K562 (cell line): ENCODE measurements around the gene PRRC2A. TPM values are rescaled to one million over a fixed set of nuclear protein-coding genes. Genes with fewer than 3 reads are reported as not detected.
A peak's percentile ranks its signal among the peaks of the same experiment; 100 is the strongest.

Source experiments
- BRD9 ChIP-seq: fragments of 450-650 bp; IDR thresholded peaks from 2 replicates; pipeline ENCODE4 v1.6.1; 2018; ENCODE audit warnings: low read depth; ENCODE audit not compliant: partially characterized antibody
- BRF1 ChIP-seq: IDR thresholded peaks from 3 replicates; pipeline ENCODE4 v1.6.1; 2011; ENCODE audit warnings: borderline replicate concordance, mild to moderate bottlenecking; ENCODE audit not compliant: insufficient read length; ENCODE audit errors: extremely low read depth
- CBX8 ChIP-seq: fragments of 200-600 bp; sonication (generic); IDR thresholded peaks from 2 replicates; pipeline ENCODE4 v1.6.1; 2012; ENCODE audit warnings: borderline replicate concordance, mixed run types, low read depth, mild to moderate bottlenecking, moderate library complexity, mixed read lengths, low read length, control low read depth, inconsistent platforms; ENCODE audit not compliant: poor library complexity, severe bottlenecking; ENCODE audit errors: extremely low read depth
- HMGN3 ChIP-seq: IDR thresholded peaks from 2 replicates; pipeline ENCODE4 v1.6.1; 2011; ENCODE audit warnings: borderline replicate concordance, low read depth, mild to moderate bottlenecking, mixed read lengths, low read length; ENCODE audit not compliant: insufficient read length; ENCODE audit errors: extremely low read depth
- NFE2L1 ChIP-seq: fragments of 450-650 bp; IDR thresholded peaks from 2 replicates; pipeline ENCODE4 v1.6.1; 2016; ENCODE audit warnings: missing genetic modification characterization, low read depth, mild to moderate bottlenecking, missing compliant biosample characterization, moderate library complexity, borderline replicate concordance
- NONO ChIP-seq, 2 experiments: fragments of 200-400 bp in 1 of 2; fragments of 450-650 bp in 1 of 2; formaldehyde crosslinking in 1 of 2; IDR thresholded peaks; 2 replicates each; pipeline ENCODE4 v1.6.1; 2017; ENCODE audit warnings: low read depth in 2 of 2, mild to moderate bottlenecking in 2 of 2, moderate library complexity in 2 of 2, low read length in 1 of 2
- PRPF4 ChIP-seq: fragments of 200-400 bp; formaldehyde crosslinking; IDR thresholded peaks from one replicate; pipeline ENCODE4 v1.6.1; 2017; ENCODE audit warnings: low read length, low read depth, mild to moderate bottlenecking; ENCODE audit not compliant: insufficient read depth, poor library complexity, severe bottlenecking
- RCOR1 ChIP-seq, 2 experiments: IDR thresholded peaks; 2 replicates each; pipeline ENCODE4 v1.6.1; 2012; ENCODE audit warnings: low read depth in 2 of 2, low read length in 2 of 2, borderline replicate concordance in 1 of 2, improper control_type of control experiment in 1 of 2
- RFX5 ChIP-seq: IDR thresholded peaks from 2 replicates; pipeline ENCODE4 v1.6.1; 2011; ENCODE audit warnings: low read depth, mild to moderate bottlenecking, improper control_type of control experiment, low read length
- SMARCA4 ChIP-seq: fragments of 450-650 bp; IDR thresholded peaks from 2 replicates; pipeline ENCODE4 v1.6.1; 2016
- TEAD4 ChIP-seq, 2 experiments: sonication (generic) in 1 of 2; formaldehyde crosslinking in 1 of 2; IDR thresholded peaks; 2 replicates each; pipeline versions ENCODE4 v1.6.1 to v1.8.0; 2012 to 2022; ENCODE audit warnings: borderline replicate concordance in 1 of 2, inconsistent platforms in 1 of 2, low read length in 1 of 2, mild to moderate bottlenecking in 1 of 2, missing genetic modification reagents in 1 of 2
- ZBTB8A ChIP-seq: fragments of 450-650 bp; IDR thresholded peaks from 2 replicates; pipeline ENCODE4 v1.6.1; 2018; ENCODE audit warnings: mild to moderate bottlenecking, moderate library complexity; ENCODE audit not compliant: partially characterized antibody
- ZNF212 ChIP-seq: fragments of 450-650 bp; formaldehyde crosslinking; IDR thresholded peaks from 2 replicates; pipeline ENCODE4 v1.4.0; 2020; ENCODE audit warnings: mild to moderate bottlenecking
- ZNF445 ChIP-seq: fragments of 250-450 bp; sonication (Bioruptor Pico); IDR thresholded peaks from 2 replicates; pipeline ENCODE4 v1.4.0; 2020; ENCODE audit warnings: low read depth, mild to moderate bottlenecking, moderate library complexity
- polyA plus RNA-seq, 8 experiments: library from polyadenylated mRNA; depleted of rRNA in 4 of 8; stranded (reverse) in 5 of 8; unstranded in 3 of 8; fragments of >200 nt; fragmentation: Nextera tagmentation in 2 of 8; fragmentation: Illumina TruSeq in 1 of 8; extraction: Ambion mirVana in 2 of 8; extraction: Trizol in 1 of 8; gene quantifications; 2 replicates each; pipeline versions ENCODE4 v1.2.1 to v1.2.3, GENCODE V29; 2011 to 2014; ENCODE audit warnings: inconsistent platforms in 1 of 8, missing spikeins in 1 of 8
- total RNA-seq, 7 experiments: library from RNA; depleted of rRNA in 6 of 7; stranded (reverse); fragments of >200 nt in 6 of 7; fragmentation: Illumina TruSeq in 2 of 7; extraction: Trizol in 2 of 7; gene quantifications; 2 replicates each; pipeline versions ENCODE4 v1.2.1 to v1.2.3, GENCODE V29; 2011 to 2021; ENCODE audit warnings: low replicate concordance in 1 of 7
- TF ChIP-seq, protein P1 (sequence below): fragments of 200-600 bp; sonication (generic); IDR thresholded peaks from one replicate; pipeline ENCODE4 v1.6.1; 2012; ENCODE audit warnings: mild to moderate bottlenecking, low read depth, low read length, inconsistent platforms

The PRRC2A gene
- total and polyA plus RNA-seq, 9 of the 15 experiments (the other 6 are each of a cell fraction or from before 2014, with no cell fraction given): 1.0 to 332 (median 63.0) TPM

DNA sequence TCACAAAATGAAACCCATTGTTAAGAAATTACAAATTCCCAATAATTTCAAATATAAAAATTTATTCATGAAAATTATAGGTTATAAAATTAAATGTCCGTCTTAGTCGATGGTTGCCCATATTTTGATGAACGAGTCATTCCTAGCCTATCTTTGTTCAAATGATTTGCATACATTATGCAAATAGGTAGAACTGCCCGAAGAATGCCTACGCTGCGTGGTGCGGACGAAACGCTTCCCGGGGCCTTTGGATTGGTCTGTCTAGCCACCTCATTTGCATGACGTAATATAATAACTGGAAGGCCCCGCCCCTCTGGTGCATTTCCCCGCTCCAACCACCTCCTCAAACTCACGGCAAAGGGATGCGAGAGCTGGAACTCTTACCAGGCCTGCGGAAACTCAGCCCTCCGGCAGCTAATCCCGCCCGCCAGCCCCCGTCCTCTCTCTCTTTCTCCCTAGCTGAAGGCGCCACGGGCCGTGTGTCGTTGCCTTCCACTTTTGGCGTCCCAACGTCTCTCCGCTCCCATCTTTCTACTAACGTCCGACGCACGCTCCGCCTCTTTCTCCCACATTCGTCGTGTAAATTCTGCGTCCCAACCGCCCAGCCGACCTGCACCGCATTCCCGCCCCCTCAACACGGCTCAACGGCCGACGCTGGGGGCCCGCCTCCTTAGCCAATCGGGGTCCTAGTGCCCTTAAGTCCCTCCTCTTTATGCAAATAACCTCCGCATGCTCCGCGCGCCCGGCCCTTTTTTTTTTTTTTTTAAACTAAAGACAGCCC is 520 bp upstream of the PRRC2A start (continued):
- TF ChIP-seq, protein P1, sequence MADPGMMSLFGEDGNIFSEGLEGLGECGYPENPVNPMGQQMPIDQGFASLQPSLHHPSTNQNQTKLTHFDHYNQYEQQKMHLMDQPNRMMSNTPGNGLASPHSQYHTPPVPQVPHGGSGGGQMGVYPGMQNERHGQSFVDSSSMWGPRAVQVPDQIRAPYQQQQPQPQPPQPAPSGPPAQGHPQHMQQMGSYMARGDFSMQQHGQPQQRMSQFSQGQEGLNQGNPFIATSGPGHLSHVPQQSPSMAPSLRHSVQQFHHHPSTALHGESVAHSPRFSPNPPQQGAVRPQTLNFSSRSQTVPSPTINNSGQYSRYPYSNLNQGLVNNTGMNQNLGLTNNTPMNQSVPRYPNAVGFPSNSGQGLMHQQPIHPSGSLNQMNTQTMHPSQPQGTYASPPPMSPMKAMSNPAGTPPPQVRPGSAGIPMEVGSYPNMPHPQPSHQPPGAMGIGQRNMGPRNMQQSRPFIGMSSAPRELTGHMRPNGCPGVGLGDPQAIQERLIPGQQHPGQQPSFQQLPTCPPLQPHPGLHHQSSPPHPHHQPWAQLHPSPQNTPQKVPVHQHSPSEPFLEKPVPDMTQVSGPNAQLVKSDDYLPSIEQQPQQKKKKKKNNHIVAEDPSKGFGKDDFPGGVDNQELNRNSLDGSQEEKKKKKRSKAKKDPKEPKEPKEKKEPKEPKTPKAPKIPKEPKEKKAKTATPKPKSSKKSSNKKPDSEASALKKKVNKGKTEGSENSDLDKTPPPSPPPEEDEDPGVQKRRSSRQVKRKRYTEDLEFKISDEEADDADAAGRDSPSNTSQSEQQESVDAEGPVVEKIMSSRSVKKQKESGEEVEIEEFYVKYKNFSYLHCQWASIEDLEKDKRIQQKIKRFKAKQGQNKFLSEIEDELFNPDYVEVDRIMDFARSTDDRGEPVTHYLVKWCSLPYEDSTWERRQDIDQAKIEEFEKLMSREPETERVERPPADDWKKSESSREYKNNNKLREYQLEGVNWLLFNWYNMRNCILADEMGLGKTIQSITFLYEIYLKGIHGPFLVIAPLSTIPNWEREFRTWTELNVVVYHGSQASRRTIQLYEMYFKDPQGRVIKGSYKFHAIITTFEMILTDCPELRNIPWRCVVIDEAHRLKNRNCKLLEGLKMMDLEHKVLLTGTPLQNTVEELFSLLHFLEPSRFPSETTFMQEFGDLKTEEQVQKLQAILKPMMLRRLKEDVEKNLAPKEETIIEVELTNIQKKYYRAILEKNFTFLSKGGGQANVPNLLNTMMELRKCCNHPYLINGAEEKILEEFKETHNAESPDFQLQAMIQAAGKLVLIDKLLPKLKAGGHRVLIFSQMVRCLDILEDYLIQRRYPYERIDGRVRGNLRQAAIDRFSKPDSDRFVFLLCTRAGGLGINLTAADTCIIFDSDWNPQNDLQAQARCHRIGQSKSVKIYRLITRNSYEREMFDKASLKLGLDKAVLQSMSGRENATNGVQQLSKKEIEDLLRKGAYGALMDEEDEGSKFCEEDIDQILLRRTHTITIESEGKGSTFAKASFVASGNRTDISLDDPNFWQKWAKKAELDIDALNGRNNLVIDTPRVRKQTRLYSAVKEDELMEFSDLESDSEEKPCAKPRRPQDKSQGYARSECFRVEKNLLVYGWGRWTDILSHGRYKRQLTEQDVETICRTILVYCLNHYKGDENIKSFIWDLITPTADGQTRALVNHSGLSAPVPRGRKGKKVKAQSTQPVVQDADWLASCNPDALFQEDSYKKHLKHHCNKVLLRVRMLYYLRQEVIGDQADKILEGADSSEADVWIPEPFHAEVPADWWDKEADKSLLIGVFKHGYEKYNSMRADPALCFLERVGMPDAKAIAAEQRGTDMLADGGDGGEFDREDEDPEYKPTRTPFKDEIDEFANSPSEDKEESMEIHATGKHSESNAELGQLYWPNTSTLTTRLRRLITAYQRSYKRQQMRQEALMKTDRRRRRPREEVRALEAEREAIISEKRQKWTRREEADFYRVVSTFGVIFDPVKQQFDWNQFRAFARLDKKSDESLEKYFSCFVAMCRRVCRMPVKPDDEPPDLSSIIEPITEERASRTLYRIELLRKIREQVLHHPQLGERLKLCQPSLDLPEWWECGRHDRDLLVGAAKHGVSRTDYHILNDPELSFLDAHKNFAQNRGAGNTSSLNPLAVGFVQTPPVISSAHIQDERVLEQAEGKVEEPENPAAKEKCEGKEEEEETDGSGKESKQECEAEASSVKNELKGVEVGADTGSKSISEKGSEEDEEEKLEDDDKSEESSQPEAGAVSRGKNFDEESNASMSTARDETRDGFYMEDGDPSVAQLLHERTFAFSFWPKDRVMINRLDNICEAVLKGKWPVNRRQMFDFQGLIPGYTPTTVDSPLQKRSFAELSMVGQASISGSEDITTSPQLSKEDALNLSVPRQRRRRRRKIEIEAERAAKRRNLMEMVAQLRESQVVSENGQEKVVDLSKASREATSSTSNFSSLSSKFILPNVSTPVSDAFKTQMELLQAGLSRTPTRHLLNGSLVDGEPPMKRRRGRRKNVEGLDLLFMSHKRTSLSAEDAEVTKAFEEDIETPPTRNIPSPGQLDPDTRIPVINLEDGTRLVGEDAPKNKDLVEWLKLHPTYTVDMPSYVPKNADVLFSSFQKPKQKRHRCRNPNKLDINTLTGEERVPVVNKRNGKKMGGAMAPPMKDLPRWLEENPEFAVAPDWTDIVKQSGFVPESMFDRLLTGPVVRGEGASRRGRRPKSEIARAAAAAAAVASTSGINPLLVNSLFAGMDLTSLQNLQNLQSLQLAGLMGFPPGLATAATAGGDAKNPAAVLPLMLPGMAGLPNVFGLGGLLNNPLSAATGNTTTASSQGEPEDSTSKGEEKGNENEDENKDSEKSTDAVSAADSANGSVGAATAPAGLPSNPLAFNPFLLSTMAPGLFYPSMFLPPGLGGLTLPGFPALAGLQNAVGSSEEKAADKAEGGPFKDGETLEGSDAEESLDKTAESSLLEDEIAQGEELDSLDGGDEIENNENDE: no peak
- TF ChIP-seq TEAD4 (IDR thresholded peaks at IDR 0.05; ENCODE audit: low read length) (peak; percentile 75), TEAD4 (CRISPR knock-in tag; IDR thresholded peaks at IDR 0.05; ENCODE audit: borderline replicate concordance) (no peak), BRD9 (peak; percentile 87), NFE2L1 (tag) (no peak), RCOR1 (IDR thresholded peaks at IDR 0.05; ENCODE audit: borderline replicate concordance in 1 of 2, low read depth in 2 of 2, low read length in 2 of 2) (peak; percentile 9 to 43; a peak in 1 of 4 replicates), BRF1 (no peak), ZBTB8A (no peak), SMARCA4 (peak; percentile 49; the same call in 1 of the 2 replicates), CBX8 (no peak), NONO (IDR thresholded peaks at IDR 0.05; ENCODE audit: low read depth in 2 of 2, low read length in 1 of 2) (no peak), ZNF212 (CRISPR knock-in tag) (peak; percentile 79; the same call in 1 of the 2 replicates), HMGN3 (peak; percentile 88), PRPF4 (no peak), RFX5 (peak; percentile 47), ZNF445 (CRISPR knock-in tag) (peak; percentile 22; the same call in 1 of the 2 replicates)
